Endometrium (tissue), 2 donors: Measurements from ENCODE around the gene FCHO1.

Experiments used
- FAIRE-seq: peaks from 2 replicates; lab custom pipeline; 2012; peaks lifted over from hg19 to GRCh38; lab: Jason Lieb, UNC
- donor health status: control.
- donor health status: control.

FCHO1 gene

DNA sequence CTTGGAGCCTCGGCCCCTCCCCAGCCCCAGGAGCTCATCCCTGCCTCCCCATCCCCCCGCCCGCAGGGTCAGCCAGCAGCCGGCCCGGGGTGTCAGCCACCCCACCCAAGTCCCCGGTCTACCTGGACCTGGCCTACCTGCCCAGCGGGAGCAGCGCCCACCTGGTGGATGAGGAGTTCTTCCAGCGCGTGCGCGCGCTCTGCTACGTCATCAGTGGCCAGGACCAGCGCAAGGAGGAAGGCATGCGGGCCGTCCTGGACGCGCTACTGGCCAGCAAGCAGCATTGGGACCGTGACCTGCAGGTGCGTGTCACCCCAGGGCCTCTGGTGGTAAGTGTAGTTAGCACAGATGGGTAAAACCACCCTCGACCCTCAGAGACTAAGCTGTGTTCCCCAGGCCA, 18.1 kb upstream of the FCHO1 start:
- FAIRE-seq, result no peak

DNA sequence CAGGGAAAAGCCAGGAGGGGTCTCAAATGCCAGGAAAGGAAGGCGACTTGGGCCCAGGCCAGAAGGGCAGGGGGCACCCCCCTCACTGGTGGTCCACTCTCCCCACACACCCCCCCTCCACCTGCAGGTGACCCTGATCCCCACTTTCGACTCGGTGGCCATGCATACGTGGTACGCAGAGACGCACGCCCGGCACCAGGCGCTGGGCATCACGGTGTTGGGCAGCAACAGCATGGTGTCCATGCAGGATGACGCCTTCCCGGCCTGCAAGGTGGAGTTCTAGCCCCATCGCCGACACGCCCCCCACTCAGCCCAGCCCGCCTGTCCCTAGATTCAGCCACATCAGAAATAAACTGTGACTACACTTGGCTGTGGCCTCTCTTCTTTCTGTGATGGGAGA, 17.1 kb upstream of the FCHO1 start:
- FAIRE-seq, result no peak

DNA sequence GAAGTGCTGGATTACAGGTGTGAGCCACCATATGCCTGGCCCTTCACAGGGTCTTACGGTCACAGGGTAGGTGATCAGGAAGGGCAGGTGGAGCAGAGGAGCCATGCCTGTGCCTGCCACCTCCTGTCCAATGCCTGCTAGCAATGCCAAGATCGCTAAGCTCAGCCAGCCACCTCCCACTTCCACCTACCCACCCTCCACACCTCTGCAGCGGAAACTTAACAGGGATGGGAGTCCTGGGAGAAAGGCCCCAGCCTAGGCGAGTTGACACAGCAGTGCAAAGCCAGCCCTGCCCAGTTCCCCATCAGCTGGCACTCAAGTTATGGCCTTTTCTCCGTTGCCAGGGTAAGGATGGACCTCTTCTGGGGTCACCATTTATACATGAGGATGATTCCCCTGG, 15.9 kb upstream of the FCHO1 start:
- FAIRE-seq, result no peak

DNA sequence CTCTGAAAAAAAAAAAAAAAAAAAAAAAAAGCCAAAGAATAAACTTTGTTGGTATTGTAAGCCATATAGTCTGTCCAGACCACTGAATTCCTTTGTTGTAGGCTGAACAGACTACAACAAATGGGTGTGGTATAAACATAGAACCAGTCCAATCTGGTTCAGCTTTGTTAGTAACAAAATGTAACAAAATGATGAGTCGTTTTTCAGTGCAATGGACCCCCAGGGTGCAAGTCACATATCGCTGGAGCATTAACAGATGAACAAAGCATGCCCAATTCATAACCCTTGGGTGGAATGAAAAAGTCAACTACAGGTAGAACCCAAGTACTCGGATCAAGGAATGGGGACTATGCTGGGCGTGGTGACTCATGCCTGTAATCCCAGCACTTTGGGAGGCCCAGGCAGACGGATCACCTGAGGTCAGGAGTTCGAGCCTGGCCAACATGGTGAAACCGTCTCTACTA, 13.6 kb upstream of the FCHO1 start:
- no peak for FAIRE-seq

DNA sequence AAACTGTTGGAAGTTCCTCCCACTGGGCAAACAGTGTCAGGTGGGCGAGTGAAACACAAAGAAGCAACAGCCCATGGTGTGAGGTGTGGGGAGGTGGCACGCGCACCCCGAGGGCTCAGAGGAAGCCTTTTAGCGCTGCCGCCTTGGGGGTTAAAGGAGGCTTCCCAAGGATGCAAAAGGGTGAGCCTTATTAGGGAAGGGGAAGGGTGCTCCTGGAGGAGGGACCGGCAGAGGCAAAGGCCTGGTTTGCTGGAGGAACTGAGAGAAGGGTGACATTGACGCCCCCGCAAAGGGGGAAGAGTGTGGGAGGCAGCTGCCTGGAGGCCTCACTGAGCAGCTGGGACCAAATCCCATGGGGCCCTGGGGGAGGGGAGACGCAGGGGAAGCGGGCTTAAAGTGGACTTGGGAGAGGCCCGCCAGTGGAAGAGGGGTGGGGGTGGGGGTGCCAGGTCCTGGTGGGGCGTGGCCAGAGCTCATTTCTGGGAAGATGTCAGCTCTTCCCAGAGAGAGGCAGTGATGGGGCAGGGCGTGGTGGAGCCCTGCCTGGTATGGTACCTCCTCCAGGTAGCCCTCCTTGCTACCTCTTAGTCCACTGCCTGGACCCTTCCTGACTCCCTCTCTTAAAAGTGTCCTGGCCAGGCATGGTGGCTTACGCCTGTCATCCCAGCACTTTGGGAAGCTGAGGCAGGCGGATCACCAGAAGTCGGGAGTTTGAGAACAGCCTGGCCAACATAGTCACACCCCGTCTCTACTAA, 12.0 kb upstream of the FCHO1 start:
- no peak for FAIRE-seq

DNA sequence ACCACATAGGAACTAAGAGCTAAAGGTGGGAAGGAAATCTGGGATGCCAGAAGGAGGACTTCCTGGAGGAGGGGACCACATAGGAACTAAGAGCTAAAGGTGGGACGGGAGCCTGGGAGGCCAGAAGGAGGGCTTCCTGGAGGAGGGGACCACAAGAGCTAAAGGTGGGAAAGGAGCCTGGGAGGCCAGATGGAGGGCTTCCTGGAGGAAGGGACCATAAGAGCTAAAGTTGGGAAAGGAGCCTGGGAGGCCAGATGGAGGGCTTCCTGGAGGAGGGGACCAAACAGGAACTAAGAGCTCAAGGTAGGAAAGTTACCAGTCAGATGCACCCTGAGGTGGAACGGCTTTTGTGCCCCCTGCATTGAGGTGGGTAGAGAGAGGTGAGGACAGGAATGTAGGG, 9.8 kb upstream of the FCHO1 start:
- FAIRE-seq, result no peak

DNA sequence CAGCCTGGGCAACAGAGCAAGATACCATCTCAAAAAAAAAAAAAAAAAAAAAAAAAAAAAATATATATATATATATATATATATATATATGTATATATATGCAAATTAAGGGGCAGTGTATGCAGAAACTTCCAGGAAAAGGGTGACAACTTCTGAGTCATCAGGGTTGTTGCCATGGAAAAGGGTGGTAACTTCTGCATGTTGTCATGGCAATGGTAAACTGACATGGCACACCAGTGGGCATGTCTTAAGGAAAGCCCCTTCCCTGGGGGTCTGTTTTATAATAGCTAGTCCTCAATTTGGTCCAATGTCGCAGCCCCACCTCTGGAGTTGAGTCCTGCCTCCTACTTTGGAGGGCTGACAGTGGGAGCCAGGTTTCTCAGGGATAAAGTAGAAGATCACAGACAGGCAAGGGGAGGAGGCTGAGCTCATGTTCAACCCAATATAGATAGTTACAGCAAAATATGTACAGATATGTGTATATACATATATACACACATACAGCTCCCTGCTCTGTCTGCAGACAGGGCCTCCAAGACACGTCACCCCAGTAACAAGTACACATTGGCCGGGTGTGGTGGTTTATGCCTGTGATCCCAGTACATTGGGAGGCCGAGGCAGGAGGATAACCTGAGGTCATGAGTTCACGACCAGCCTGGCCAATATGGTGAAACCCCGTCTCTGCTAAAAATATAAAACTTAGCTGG, 7.2 kb upstream of the FCHO1 start:
- FAIRE-seq, result no peak

DNA sequence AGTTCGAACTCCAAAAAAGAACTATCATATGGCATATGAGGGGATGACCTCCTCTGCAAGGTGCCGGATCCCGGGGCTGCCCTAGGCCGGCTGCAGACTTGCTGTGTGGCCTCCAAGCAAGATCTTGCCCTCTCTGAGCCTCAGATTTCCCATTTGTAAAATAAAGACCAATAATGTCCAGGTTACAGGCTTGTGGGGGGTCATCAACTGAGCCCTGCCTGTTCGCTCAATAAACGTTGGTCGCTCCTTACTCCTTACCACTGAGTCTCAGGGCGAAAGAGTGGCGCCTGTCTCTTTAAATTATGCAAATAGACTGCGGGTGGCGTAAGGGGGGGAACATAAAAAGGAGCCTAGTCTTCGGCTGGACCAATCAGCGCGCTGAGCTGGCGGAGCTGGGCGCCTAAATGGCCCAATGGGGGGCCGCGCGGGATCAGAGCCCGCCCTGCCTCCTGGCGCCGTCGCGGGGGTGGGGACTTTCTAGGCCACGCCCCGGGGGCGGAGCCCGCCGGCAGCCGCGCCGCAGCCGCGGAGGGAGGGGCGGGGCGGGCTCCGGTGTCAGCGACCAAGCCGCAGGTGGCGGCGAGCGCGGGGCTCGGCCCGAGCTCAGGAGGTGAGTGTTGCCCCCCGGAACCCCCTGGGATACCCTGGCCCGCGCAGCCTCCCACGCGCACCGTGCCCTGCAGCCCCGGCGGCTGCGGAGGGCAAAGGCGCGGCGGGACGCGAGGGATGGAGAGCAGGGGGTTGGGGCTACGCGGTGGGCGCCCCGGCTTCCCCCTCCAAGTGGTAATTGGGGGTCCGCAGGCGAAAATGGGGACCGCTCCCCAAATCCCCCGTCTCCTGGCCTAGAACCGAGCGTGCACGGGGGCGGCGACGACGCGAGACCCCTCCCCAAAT, 3.8 kb upstream of the FCHO1 start:
- no peak for FAIRE-seq

DNA sequence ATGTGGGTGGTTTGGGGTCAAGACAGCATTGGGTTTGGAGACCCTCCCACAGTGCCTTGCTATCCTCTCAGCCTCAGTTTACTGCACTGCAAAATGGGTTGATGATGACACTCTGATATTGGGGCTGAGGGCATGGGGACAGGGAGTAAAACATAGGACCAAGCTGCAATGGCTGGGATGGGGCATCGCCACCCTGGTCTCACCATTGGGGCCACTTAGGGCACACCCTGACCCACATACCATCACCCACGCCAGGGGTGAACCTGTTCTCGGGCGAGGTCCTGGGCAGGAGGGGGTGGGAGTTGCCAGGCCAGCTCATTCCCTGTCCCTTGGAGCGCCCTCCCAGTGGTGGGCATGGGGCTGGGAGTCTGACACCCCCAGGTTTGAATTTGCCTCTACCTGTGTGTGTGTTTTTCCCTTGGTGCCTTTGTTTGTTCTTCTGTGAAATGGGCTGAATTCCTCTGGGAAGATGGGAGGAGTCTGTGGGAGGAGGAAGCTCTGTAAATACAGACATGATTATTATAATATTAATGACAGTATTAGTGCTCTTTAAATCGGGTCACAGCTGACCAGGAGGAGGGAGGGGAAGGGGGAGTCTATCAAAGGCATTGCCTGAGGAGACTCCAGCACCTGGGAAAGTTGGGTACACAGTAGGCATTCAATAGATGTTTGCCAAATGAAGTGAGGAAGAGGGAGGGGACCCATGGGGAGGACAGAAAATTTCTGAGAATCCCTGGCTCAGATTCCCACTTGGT, 2.2 kb upstream of the FCHO1 start:
- no peak for FAIRE-seq

DNA sequence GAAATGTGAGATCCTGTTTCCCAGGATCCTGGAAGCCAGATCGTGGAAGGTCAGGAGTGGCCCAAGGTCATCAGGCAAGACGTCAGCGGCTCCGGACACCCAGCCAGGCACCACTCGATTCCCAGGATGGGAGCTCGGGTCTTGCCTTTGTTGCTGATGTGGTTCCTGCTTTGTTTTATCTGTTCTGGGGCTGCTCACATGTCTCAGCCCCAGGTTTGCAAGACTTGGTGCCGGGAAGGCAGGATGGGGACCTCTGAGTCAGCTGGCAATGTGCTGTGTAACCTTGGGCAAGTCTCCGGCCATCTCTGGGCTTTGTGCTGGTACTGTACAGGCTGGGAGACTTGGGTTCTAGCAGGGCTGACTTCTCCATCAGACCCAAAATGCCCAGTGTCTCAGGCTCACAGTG, 1.4 kb upstream of the FCHO1 start:
- FAIRE-seq, result no peak

DNA sequence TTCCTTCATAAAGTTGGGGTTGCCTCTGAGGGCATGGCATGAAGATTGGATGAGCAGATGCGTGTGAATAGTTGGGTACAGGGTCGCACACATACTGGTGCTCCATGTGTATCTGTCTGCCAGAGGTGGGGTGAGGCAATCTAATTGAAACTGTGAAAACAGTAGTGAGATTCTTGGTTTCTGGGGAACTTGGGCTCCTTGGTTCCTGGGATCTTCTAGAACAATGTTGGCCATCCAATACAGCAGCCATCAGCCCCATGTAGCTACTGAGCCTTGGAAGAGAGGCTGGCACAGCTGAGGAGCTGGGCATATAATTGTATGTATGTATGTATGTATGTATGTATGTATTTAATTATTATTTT, 616 bp downstream of the FCHO1 start:
- no peak for FAIRE-seq

DNA sequence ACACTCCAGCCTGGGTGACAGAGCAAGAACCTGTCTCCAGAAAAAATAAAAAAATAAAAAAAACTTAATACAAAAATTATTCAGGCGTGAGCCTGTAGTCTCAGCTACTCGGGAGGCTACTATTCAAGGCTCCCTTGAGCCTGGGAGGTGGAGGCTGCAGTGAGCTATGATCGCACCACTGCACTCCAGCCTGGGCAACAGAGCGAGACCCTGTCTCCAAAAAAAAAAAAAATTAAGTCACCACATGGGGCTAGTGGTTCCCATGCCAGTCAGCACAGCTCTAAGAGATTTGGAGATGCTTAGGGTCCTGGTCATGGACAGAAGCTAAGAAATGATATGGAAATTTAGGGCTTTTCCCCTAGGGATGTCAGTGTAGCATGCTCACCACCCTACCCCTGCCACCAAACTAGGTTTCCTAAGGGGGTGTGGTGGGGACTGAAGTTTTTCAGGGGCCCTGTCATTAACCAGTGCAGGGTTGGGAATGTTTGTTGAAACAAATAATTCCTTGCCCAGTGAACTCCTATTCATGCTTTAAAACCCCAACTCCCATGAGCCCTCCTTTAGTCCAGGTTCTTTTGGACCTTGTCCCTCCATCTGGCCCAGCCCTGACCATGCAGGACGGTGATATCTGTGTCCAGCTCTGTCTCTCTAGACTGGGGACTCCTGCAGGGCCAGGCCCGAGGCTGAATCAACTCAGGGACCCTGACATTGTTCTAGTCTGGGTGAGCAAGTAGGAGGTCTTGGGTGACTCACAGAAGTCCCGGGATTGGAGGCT, 1.8 kb downstream of the FCHO1 start:
- no peak for FAIRE-seq

DNA sequence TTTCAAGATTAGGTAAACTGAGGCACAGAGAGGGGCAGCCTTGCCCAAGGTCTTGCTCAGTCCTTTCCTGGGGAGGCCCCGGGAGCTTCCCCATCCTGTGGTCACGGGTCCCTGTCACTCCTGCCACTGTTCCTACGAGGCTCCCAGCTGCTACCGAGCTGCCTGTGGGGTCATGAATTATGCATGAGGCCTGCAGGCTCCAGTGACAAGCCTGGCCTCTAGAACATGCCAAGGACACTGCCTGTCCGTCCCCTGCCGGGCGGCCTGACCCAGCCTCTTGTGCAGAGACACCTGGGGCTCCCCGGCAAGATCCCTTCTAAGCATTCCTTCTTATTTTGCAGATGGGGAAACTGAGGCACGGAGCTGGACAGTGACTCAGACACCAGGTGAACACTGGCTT, 2.7 kb downstream of the FCHO1 start:
- FAIRE-seq, result no peak

DNA sequence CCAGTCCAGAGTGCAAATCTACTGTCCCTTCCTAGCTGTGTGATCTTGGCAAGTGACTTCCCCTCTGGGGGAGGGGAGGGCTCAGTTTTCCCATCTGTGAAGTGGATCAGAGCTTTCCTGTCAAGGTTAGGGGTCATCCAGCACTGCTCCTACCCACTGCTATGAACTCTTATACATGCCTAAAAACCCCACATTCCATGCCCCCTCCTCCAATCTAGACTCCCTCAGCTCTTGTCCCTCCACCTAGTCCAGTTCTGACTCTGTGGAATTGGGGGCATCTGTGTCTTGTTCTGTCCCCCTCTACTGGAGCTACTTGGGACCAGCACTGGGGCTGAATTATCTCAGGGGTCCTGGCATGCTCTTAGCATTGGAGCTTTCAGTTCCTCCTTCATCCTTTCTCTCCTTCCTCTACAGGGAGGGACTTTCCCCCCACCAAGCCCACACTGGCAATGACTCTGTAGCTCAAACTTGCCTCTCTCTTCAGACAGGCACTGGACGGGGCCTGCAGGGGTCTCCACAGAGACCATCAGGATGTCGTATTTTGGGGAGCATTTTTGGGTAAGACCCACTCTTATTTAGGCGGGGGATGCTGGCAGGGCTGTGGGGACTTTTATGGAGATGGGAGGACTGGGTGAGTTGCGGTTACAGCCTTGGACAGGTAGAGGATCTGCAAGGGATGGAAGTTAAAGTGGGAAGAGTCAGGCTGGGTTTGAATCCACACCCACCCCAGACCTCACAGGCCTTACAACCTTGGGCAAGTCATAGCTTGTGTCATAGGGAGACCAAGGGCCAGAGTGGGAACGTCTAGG, 3.6 kb downstream of the FCHO1 start:
- no peak for FAIRE-seq

DNA sequence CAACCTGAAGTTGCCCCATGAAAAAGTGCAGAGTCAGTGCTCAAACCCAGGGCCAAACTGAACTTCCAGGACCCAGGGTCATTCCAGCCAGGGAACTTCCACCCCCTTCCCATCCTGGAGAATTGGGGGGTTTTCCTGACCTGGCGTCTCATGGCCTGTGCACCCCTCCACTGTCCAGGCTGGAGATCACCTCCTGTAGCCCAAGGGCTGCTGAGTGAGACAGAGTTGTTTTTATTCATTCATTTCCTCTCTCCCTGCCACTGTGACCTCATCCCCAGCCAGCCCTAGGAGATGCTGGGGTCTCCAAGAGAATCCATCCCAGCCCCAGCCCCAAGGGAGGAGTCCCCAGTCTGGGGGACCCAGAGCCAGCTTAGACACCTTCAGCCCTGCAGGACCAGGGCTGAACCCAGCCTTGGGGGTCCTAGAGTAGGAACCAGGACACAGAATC, 4.2 kb downstream of the FCHO1 start:
- no peak for FAIRE-seq

DNA sequence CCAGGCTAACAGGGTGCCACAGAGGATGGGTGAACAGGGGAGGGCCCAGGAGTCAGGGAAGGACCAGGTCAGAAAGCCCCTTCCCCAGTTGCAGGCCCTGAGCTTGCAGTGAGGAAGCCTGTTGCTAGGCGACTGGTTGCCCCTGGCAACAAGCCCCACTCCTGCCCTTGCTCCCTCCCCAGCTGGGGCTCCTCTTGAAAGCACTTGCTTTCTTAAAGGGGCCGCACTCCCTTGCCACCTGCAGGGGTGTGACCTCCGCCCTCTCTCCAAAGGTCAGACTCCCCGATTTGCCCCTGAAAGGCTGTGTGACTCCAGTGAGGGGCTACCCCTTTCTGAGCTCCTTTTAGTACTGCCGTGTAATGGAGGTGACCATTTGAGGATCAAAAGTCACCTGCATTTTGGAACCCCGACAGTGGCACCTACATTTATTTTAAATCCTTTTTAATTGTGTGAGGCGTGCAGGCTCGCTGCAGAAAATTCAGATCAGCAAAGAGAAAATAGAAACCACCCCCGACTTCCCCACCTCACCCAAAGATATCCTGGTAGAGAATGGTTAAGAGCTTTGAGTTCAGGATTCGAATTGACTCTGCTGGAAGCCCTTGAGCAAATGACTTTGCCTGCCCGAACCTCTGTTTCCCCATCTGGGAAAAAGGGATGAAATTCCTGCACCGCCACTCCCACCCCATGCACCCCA, 4.8 kb downstream of the FCHO1 start:
- no peak for FAIRE-seq

DNA sequence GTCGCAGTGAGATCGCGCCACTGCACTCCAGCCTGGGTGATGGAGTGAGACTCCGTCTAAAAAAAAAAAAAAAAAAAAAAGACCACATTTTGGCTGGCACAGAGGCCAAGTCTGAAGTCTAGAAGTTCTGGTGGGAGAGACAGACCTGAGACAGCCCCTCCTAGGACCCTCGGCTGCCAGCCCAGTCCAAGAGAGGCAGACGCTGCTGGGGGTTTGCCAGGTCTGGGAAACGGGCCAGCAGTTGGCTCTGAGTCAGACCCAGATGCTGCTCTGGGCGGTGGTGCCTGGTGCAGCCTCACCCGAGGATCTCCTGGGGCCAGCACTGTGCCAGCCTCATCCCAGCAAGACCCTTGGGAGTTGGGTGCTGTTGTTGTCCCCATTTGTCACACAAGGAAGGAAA, 5.8 kb downstream of the FCHO1 start:
- no peak for FAIRE-seq

DNA sequence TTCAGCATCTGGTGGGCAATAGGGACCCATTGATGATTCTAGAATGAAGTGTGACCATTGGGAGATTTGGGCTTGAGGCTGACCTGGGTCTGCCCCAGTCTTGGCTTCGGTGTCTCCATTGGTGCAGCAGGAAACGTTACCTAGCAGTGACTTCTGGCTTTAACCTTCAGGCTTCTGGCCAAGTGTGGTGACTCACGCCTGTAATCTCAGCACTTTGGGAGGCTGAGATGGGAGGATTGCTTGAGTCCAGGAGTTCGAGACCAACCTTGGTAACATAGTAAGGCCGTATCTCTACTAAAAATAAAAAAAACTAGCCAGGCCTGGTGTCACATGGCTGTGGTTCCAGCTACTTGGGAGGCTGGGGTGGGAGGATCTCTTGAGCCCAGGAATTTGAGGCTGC, 7.2 kb downstream of the FCHO1 start:
- FAIRE-seq, result no peak

DNA sequence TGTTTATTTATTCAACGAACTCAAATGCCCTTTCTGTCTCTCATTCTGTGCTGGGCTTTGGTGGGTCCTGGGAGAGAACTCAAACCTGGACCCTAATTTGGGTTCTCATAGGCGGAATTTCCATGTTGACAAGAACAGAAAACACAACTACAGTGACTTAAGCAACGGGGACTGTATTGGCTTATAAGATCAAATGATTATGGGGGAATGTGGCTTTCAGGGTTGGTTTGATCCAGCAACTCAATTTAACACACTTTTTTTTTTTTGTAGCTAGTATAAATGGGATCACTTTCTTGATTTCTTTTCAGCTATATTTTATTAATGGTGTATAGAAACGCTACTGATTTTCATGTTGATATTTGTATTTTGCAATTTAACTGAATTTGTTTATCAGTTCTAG, 9.9 kb downstream of the FCHO1 start:
- FAIRE-seq, result no peak
